Neuronal stem cell (in vitro differentiated cells): ENCODE measurements around the gene NOL4L.
A peak's percentile ranks its signal among the peaks of the same experiment; 100 is the strongest.

Experiments used
- DNase-seq: peaks from one replicate; pipeline ENCODE4 v3.0.0-alpha.2; 2013; ENCODE audit warnings: low spot score
- H2AFZ ChIP-seq: one replicate; pipeline ENCODE4 v1.6.1; 2013; ENCODE audit warnings: mild to moderate bottlenecking, low read length, inconsistent platforms
- H2AK5ac ChIP-seq: 2 replicates; pipeline ENCODE4 v1.6.1; 2013; ENCODE audit warnings: low read depth, mild to moderate bottlenecking, inconsistent platforms, low read length, moderate library complexity, mixed read lengths
- H2BK120ac ChIP-seq: 2 replicates; pipeline ENCODE4 v1.6.1; 2013; ENCODE audit warnings: low read depth, mild to moderate bottlenecking, inconsistent platforms, low read length, moderate library complexity, mixed read lengths
- H2BK12ac ChIP-seq: one replicate; pipeline ENCODE4 v1.6.1; 2013; ENCODE audit warnings: low read length, inconsistent platforms
- H2BK15ac ChIP-seq: 2 replicates; pipeline ENCODE4 v1.6.1; 2013; ENCODE audit warnings: mild to moderate bottlenecking, low read length, inconsistent platforms, mixed read lengths
- H2BK5ac ChIP-seq: one replicate; pipeline ENCODE4 v1.6.1; 2013; ENCODE audit warnings: inconsistent platforms, mild to moderate bottlenecking, low read length, moderate library complexity
- H3K14ac ChIP-seq: one replicate; pipeline ENCODE4 v1.6.1; 2013; ENCODE audit warnings: low read length, inconsistent platforms
- H3K18ac ChIP-seq: 2 replicates; pipeline ENCODE4 v1.6.1; 2013; ENCODE audit warnings: low read length, inconsistent platforms
- H3K23ac ChIP-seq: 2 replicates; pipeline ENCODE4 v1.6.1; 2013; ENCODE audit warnings: low read depth, mild to moderate bottlenecking, mixed read lengths, low read length, inconsistent platforms; ENCODE audit not compliant: poor library complexity
- H3K27ac ChIP-seq: replicated peaks from 3 replicates; pipeline ENCODE4 v1.5.1; 2013; ENCODE audit warnings: low read length, inconsistent platforms
- H3K27me3 ChIP-seq, 3 experiments: 2 replicates each; pipeline ENCODE4 v1.6.1; 2013; ENCODE audit warnings: low read length in 3 of 3, mild to moderate bottlenecking in 2 of 3, inconsistent platforms in 1 of 3, low read depth in 1 of 3, mixed read lengths in 1 of 3, moderate library complexity in 1 of 3; ENCODE audit not compliant: control insufficient read depth in 3 of 3, insufficient read depth in 3 of 3
- H3K36me3 ChIP-seq, 2 donors: replicated peaks in 1 of 2; 2 replicates each; pipeline ENCODE4 v1.6.1; 2013; ENCODE audit warnings: low read length in 2 of 2; ENCODE audit not compliant: control insufficient read depth in 2 of 2, insufficient read depth in 2 of 2
- H3K4ac ChIP-seq: 2 replicates; pipeline ENCODE4 v1.6.1; 2013; ENCODE audit warnings: inconsistent platforms, mild to moderate bottlenecking, low read length, moderate library complexity
- H3K4me1 ChIP-seq, 2 donors: 1 replicate in 1 of 2; 2 replicates in 1 of 2; pipeline ENCODE4 v1.6.1; 2013; ENCODE audit warnings: low read length in 2 of 2, low read depth in 1 of 2; ENCODE audit not compliant: control insufficient read depth in 2 of 2, insufficient read depth in 1 of 2
- H3K4me2 ChIP-seq: one replicate; pipeline ENCODE4 v1.6.1; 2013; ENCODE audit warnings: mild to moderate bottlenecking, low read length, inconsistent platforms; ENCODE audit not compliant: insufficient read depth, poor library complexity, severe bottlenecking
- H3K4me3 ChIP-seq, 2 donors: 2 replicates each; pipeline ENCODE4 v1.5.1; 2013; ENCODE audit warnings: low read length in 2 of 2, mild to moderate bottlenecking in 2 of 2, inconsistent platforms in 1 of 2, moderate library complexity in 1 of 2
- H3K79me1 ChIP-seq: one replicate; pipeline ENCODE4 v1.6.1; 2013; ENCODE audit warnings: low read depth, mild to moderate bottlenecking, inconsistent platforms, low read length, moderate library complexity
- H3K9ac ChIP-seq: one replicate; pipeline ENCODE4 v1.6.1; 2013; ENCODE audit warnings: mild to moderate bottlenecking, low read depth, low read length, inconsistent platforms; ENCODE audit not compliant: poor library complexity
- H3K9me3 ChIP-seq, 2 donors: replicated peaks in 1 of 2; 2 replicates each; pipeline versions ENCODE3 to v1.6.1; 2013; ENCODE audit warnings: low read length in 2 of 2, mild to moderate bottlenecking in 2 of 2, inconsistent platforms in 1 of 2, low read depth in 1 of 2, mixed read lengths in 1 of 2, moderate library complexity in 1 of 2; ENCODE audit not compliant: control insufficient read depth in 2 of 2, insufficient read depth in 1 of 2
- H4K8ac ChIP-seq: one replicate; pipeline ENCODE4 v1.6.1; 2013; ENCODE audit warnings: low read depth, mild to moderate bottlenecking, inconsistent platforms, low read length, moderate library complexity
- H4K91ac ChIP-seq: one replicate; pipeline ENCODE4 v1.6.1; 2013; ENCODE audit warnings: low read length, low read depth, mild to moderate bottlenecking, inconsistent platforms; ENCODE audit not compliant: poor library complexity
- WGBS, 2 donors: extraction: QIAGEN DNeasy Blood & Tissue Kit; methylation state at CpG; one replicate each; pipeline ENCODE4 v1.1.7; 2013; ENCODE audit warnings: missing lambda C conversion rate in 2 of 2, mixed read lengths in 1 of 2; ENCODE audit not compliant: insufficient read length in 2 of 2, insufficient replicate concordance in 1 of 2; ENCODE audit errors: extremely low coverage in 2 of 2; 5-methylcytosine and 5-hydroxymethylcytosine counted together

Gene NOL4L

GRCh38 chr20:32462900-32463641 is 122.1 kb downstream of the NOL4L start:
- Histone ChIP-seq H3K18ac (peak overlapping the region; percentile 73), H2BK15ac (peak overlapping the region; percentile 93), H2BK12ac (peak overlapping the region; percentile 80), H2BK120ac (no peak overlapping the region), H2BK5ac (peak overlapping the region; percentile 97), H3K4me2 (no peak overlapping the region), H3K4me1 (peaks cover 22 to 37% of the 10 kb centered on the region in 2 donors), H4K91ac (peak overlapping the region; percentile 68), H3K4ac (no peak overlapping the region), H3K9ac (no peak overlapping the region), H3K9me3 (no peaks in the 10 kb centered on the region), H4K8ac (peak overlapping the region; percentile 43), H3K36me3 (peaks cover 2 to 34% of the 10 kb centered on the region in 2 donors), H2AFZ (no peak overlapping the region), H3K27ac (no peak overlapping the region), H2AK5ac (peak overlapping the region; percentile 96), H3K4me3 (no peak overlapping the region), H3K14ac (no peak overlapping the region), H3K27me3 (peaks cover 0 to 2% (median 0%) of the 10 kb centered on the region in 3 experiments), H3K23ac (peak overlapping the region; percentile 43), H3K79me1 (peaks cover 22% of the 10 kb centered on the region)
- no peak for DNase-seq
- WGBS, 2 donors, result no CpG with 5 or more reads among the region's 15 CpGs

DNA sequence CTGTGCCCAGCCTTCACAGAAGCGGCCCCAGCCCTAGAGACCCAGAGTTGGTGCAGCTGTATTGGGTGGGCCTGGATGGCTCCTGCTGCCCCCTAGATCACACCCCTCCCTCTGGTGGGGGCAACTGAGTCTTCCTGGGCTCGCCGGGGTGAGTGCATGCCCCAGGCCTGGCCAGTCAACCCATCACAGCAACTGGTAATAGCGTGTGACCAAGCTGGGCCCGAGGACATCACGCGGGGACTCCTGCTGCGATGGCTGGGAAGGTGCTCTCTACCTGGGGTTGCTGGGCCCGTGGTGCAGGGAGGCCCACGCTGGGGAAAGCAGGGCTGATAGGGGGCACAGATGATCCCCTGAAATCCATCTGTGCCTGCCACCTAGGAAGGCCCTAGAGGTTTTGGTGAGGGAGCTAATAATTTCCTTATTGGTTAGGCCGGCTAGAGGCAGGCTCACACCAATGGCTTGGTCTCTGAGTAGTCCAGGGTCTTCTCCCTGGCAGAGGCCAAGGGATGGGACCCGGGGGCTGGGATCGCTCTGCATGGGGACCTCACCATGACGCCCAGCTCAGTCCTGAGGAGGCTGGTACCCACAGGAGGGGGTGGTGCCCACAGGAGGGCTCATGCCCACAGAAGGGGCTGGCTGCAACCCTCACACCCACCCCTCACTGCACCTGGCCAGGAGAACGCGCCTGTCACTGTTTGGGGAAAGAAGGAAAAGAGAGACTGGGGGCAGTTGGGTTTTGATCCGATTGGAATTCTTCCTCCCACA is 123.1 kb downstream of the NOL4L start:
- H4K91ac ChIP-seq, result no peak overlapping the region
- H2BK12ac ChIP-seq, result peak overlapping the region; percentile 58
- no peaks in the 10 kb centered on the region for H3K9me3 ChIP-seq
- H4K8ac ChIP-seq, result no peak overlapping the region
- H3K4me2 ChIP-seq, result no peak overlapping the region
- H3K36me3 ChIP-seq, result peaks cover 2 to 32% of the 10 kb centered on the region in 2 donors
- no peak overlapping the region for H2BK120ac ChIP-seq
- H3K14ac ChIP-seq, result peak overlapping the region; percentile 85
- no peak for DNase-seq
- H3K27ac ChIP-seq, result no peak overlapping the region
- H2BK5ac ChIP-seq, result peak overlapping the region; percentile 3
- H3K4me1 ChIP-seq, result peaks cover 29 to 42% of the 10 kb centered on the region in 2 donors
- no CpG with 5 or more reads among the region's 17 CpGs for WGBS, 2 donors
- peak overlapping the region; percentile 76 for H3K4ac ChIP-seq
- no peak overlapping the region for H2AFZ ChIP-seq
- H3K18ac ChIP-seq, result peak overlapping the region; percentile 83
- H3K27me3 ChIP-seq, result peaks cover 0 to 2% (median 0%) of the 10 kb centered on the region in 3 experiments
- H3K9ac ChIP-seq, result peak overlapping the region; percentile 55
- peak overlapping the region; percentile 94 for H2AK5ac ChIP-seq
- no peak overlapping the region for H3K23ac ChIP-seq
- H3K4me3 ChIP-seq, result no peak overlapping the region
- no peak overlapping the region for H2BK15ac ChIP-seq
- H3K79me1 ChIP-seq, result peaks cover 22% of the 10 kb centered on the region

DNA sequence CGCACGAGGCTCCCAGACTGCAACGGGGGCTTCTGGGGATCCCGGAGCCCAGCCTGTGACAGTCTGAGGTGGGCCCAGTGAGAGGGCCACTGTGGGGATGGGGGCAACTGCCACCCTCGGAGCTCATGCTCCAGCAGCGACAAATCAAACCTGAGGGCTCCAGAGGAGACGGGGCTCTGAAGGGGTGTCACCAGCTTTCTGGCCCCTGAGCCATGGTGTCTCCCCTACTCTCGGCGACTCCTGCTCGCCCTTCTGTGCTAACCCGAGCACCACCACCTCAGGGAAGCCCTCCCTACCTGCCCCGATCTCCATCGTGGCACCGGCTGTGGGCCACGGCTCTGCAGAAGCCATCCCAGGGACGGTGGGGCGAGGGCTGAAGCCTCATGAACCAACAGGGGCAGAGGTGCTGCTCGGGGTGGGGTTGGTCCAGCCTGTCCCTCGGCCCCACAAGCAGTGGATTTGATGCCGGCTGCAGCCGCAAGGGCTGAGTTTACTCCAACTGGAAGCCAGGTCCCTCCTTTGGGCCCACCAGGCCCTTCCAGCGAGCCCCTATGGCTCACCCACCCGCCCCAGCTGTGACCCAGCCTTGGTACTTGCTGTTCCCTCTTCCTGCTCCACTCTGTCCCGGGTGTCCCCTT is 124.3 kb downstream of the NOL4L start:
- H3K4me1 ChIP-seq, result peaks cover 33 to 48% of the 10 kb centered on the region in 2 donors
- peak overlapping the region; percentile 21 for H2BK15ac ChIP-seq
- no peak overlapping the region for H2BK120ac ChIP-seq
- peak overlapping the region; percentile 83 for H2AK5ac ChIP-seq
- H3K4me3 ChIP-seq, result no peak overlapping the region
- H3K14ac ChIP-seq, result peak overlapping the region; percentile 47
- H3K27me3 ChIP-seq, result peaks cover 0 to 2% (median 0%) of the 10 kb centered on the region in 3 experiments
- no peak overlapping the region for H3K23ac ChIP-seq
- WGBS, 2 donors, result no CpG with 5 or more reads among the region's 24 CpGs
- H3K9me3 ChIP-seq, result no peaks in the 10 kb centered on the region
- DNase-seq, result no peak
- H3K27ac ChIP-seq, result no peak overlapping the region
- no peak overlapping the region for H2BK5ac ChIP-seq
- no peak overlapping the region for H2BK12ac ChIP-seq
- H3K18ac ChIP-seq, result peak overlapping the region; percentile 70
- H2AFZ ChIP-seq, result no peak overlapping the region
- no peak overlapping the region for H3K4me2 ChIP-seq
- H3K9ac ChIP-seq, result no peak overlapping the region
- H3K4ac ChIP-seq, result peak overlapping the region; percentile 76
- peaks cover 5 to 28% of the 10 kb centered on the region in 2 donors for H3K36me3 ChIP-seq
- no peak overlapping the region for H4K8ac ChIP-seq
- H3K79me1 ChIP-seq, result peaks cover 27% of the 10 kb centered on the region
- H4K91ac ChIP-seq, result no peak overlapping the region
